Measurements from ENCODE around the gene NPR3. TPM values are rescaled to one million over a fixed set of nuclear protein-coding genes. Genes with fewer than 3 reads are reported as not detected.

The NPR3 gene
- total RNA-seq, 1 experiment from 2014 or later, result 2.2 TPM

DNA sequence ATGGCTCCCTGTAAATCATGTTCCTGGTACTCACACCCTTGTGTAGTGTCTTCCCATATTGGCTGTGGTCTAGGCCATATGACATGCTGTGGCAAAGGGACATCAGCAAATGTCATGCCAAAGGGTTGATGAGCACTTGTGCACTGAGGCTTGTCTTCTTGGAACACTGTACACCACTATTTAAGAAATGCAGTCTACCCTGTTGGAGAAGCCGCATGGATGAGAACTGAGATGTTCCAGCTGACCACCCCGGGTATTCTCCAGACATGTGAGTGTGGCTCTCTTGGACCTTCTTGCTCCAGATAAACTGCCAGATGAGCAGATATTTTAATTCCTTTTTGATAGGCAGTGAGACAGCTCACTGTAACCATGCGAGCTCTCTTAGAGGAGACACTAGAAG, 20.5 kb upstream of the NPR3 start:
- H2AFZ ChIP-seq, result no peak overlapping the region
- ChIA-PET CTCF (interaction anchor here (1.1 kb wide), 1 partner anchor 226 kb away, joined by 3 read pairs; no protein-coding TSS in a partner anchor), POLR2A (ENCODE audit: unreplicated experiment) (interaction anchor here (0.5 kb wide), 1 partner anchor 609 kb away, joined by 5 read pairs; no protein-coding TSS in a partner anchor)
- no peaks in the 10 kb centered on the region for H3K9me2 ChIP-seq (ENCODE audit: insufficient read depth)
- H3K9me3 ChIP-seq (ENCODE audit: insufficient read depth, low read depth), result no peaks in the 10 kb centered on the region
- no TSS peak for BruUV-seq (replicated peaks)
- H3K4me2 ChIP-seq, result no peak overlapping the region
- no peaks in the 10 kb centered on the region for H4K20me1 ChIP-seq (ENCODE audit: insufficient read depth)
- H3K27me3 ChIP-seq (ENCODE audit: insufficient read depth, low read depth), result no peaks in the 10 kb centered on the region
- no peaks in the 10 kb centered on the region for H3K4me1 ChIP-seq (replicated peaks; ENCODE audit: insufficient read depth)
- no peaks in the 10 kb centered on the region for H3K79me2 ChIP-seq (ENCODE audit: low read depth)
- no peak overlapping the region for H3K27ac ChIP-seq
- no peak overlapping the region for H3K4me3 ChIP-seq
- DNase-seq, result no peak
- H3K36me3 ChIP-seq (ENCODE audit: low read depth), result no peaks in the 10 kb centered on the region
- intact Hi-C loops (cut with micrococcal nuclease; ENCODE audit: unreplicated experiment), result loop anchor here (5.0 kb wide), 1 partner anchor 492 kb away; no protein-coding TSS in a partner anchor
- H3F3A ChIP-seq (ENCODE audit: insufficient read depth, low read depth), result no peaks in the 10 kb centered on the region
- TF ChIP-seq, protein P1, sequence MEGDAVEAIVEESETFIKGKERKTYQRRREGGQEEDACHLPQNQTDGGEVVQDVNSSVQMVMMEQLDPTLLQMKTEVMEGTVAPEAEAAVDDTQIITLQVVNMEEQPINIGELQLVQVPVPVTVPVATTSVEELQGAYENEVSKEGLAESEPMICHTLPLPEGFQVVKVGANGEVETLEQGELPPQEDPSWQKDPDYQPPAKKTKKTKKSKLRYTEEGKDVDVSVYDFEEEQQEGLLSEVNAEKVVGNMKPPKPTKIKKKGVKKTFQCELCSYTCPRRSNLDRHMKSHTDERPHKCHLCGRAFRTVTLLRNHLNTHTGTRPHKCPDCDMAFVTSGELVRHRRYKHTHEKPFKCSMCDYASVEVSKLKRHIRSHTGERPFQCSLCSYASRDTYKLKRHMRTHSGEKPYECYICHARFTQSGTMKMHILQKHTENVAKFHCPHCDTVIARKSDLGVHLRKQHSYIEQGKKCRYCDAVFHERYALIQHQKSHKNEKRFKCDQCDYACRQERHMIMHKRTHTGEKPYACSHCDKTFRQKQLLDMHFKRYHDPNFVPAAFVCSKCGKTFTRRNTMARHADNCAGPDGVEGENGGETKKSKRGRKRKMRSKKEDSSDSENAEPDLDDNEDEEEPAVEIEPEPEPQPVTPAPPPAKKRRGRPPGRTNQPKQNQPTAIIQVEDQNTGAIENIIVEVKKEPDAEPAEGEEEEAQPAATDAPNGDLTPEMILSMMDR (conservative IDR thresholded peaks at IDR 0.05), result no peak
- no peak for TF ChIP-seq EZH2 (IDR thresholded peaks at IDR 0.05; ENCODE audit: low read depth)

DNA sequence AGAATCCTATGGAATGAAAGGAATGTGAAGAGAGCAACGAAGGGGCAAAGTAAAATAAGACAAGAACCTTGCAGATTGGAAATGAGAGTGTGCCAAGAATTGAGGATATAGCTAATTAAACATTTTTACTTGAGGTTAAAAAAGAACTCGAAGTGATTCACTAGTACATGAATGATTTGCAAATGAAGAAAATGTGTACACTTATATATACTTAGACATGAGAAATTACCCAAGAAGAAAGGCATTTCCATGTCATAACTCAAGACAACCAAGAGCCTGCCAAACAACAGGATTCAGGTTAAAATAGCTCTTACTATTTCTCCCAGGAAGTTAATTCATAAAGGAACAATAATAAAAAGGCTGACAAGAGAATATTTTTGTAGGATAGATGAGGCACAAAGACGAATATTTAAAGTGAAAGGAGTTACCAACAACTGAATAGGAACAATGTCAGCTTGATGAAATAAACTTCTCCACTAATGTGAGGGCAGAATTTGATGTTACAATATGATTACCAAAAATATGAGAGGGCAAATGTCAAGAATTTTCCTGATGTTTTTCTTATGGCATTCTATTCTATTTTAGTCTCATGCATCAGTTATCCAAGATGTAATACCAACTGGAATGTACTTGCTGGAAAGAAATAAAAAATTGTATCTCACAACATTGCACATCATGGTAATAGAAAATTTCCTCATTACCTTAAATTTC, 18.9 kb upstream of the NPR3 start:
- Histone ChIP-seq H3F3A (ENCODE audit: insufficient read depth, low read depth) (no peaks in the 10 kb centered on the region), H3K4me2 (no peak overlapping the region), H3K4me3 (no peak overlapping the region), H3K4me1 (replicated peaks; ENCODE audit: insufficient read depth) (no peaks in the 10 kb centered on the region), H3K79me2 (ENCODE audit: low read depth) (no peaks in the 10 kb centered on the region), H3K27me3 (ENCODE audit: insufficient read depth, low read depth) (no peaks in the 10 kb centered on the region), H4K20me1 (ENCODE audit: insufficient read depth) (no peaks in the 10 kb centered on the region), H3K27ac (no peak overlapping the region), H3K36me3 (ENCODE audit: low read depth) (no peaks in the 10 kb centered on the region), H2AFZ (no peak overlapping the region), H3K9me3 (ENCODE audit: insufficient read depth, low read depth) (no peaks in the 10 kb centered on the region; the same call in 1 of the 2 replicates), H3K9me2 (ENCODE audit: insufficient read depth) (no peaks in the 10 kb centered on the region)
- intact Hi-C loops (cut with micrococcal nuclease; ENCODE audit: unreplicated experiment), result loop anchor here (5.0 kb wide), 1 partner anchor 490 kb away; no protein-coding TSS in a partner anchor
- DNase-seq, result no peak
- POLR2A ChIA-PET (ENCODE audit: unreplicated experiment), result no interaction called here
- CTCF ChIA-PET, result interaction anchor here (1.1 kb wide), 1 partner anchor 225 kb away, joined by 3 read pairs; no protein-coding TSS in a partner anchor
- no peak for TF ChIP-seq EZH2 (IDR thresholded peaks at IDR 0.05; ENCODE audit: low read depth)
- TF ChIP-seq, protein P1 (conservative IDR thresholded peaks at IDR 0.05), result no peak
- no TSS peak for BruUV-seq (replicated peaks)

DNA sequence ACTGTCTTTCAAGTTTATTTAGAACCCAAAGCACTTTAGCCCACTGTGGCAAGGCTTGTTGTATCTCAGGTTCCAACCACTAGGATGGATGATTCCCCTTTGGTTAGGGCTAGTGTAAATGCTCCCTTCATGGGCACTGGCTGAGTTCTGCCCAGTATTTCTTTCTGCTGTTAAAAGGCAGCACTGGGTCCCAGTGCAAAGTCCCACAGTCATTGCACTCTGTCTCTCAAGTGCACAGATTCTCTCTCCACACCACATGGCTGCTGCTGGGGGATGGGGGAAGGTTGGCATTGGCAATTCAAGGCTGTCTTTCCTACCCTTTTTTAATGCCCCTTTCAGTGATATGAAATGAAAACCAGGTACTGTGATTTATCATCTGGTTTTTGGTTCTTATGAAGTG, 7.2 kb upstream of the NPR3 start:
- peaks cover 3% of the 10 kb centered on the region; the same call in 1 of the 2 replicates for H3F3A ChIP-seq (ENCODE audit: insufficient read depth, low read depth)
- H3K9me2 ChIP-seq (ENCODE audit: insufficient read depth), result no peaks in the 10 kb centered on the region
- CTCF ChIA-PET, result no interaction called here
- H3K4me2 ChIP-seq, result no peak overlapping the region
- no peaks in the 10 kb centered on the region for H3K36me3 ChIP-seq (ENCODE audit: low read depth)
- POLR2A ChIA-PET (ENCODE audit: unreplicated experiment), result no interaction called here
- TF ChIP-seq, protein P1 (conservative IDR thresholded peaks at IDR 0.05), result no peak
- no peak for TF ChIP-seq EZH2 (IDR thresholded peaks at IDR 0.05; ENCODE audit: low read depth)
- no peaks in the 10 kb centered on the region for H3K27me3 ChIP-seq (ENCODE audit: insufficient read depth, low read depth)
- H3K4me1 ChIP-seq (replicated peaks; ENCODE audit: insufficient read depth), result no peaks in the 10 kb centered on the region
- H4K20me1 ChIP-seq (ENCODE audit: insufficient read depth), result no peaks in the 10 kb centered on the region
- intact Hi-C loops (cut with micrococcal nuclease; ENCODE audit: unreplicated experiment), result loop anchor here (10.0 kb wide), 1 partner anchor 389 kb away; the partner anchor contains the start of gene MTMR12
- BruUV-seq (replicated peaks), result no TSS peak
- H3K9me3 ChIP-seq (ENCODE audit: insufficient read depth, low read depth), result no peaks in the 10 kb centered on the region
- no peak overlapping the region for H2AFZ ChIP-seq
- no peaks in the 10 kb centered on the region for H3K79me2 ChIP-seq (ENCODE audit: low read depth)
- H3K4me3 ChIP-seq, result no peak overlapping the region
- no peak overlapping the region for H3K27ac ChIP-seq
- DNase-seq, result no peak
